Sigmoid colon (tissue), 4 donors: Measurements from ENCODE around the gene GPR157.

Source experiments
- CTCF ChIP-seq, 4 experiments: fragments of 450-650 bp in 3 of 4; fragments of 200-600 bp in 1 of 4; IDR thresholded peaks; one replicate each; pipeline ENCODE4 v1.5.1; 2016 to 2019; ENCODE audit warnings: antibody characterized with exemption in 4 of 4, mild to moderate bottlenecking in 3 of 4, moderate library complexity in 2 of 4
- POLR2AphosphoS5 ChIP-seq, 4 donors: sonication (generic); formaldehyde crosslinking; IDR thresholded peaks; one replicate each; pipeline ENCODE4 v1.6.1; 2017; ENCODE audit warnings: antibody characterized with exemption in 4 of 4

GRCh38 chr1:9093091-9093490 lies 35.8 kb downstream of the GPR157 start:
- TF ChIP-seq CTCF (IDR thresholded peaks at IDR 0.05) (no peak), POLR2AphosphoS5 (IDR thresholded peaks at IDR 0.05) (no peak)
